Gastroesophageal sphincter (tissue), 4 donors: ENCODE measurements around the gene ZNF223. TPM values are rescaled to one million over a fixed set of nuclear protein-coding genes. Genes with fewer than 3 reads are reported as not detected.

Experiments
- ATAC-seq: fragments of 150-250 bp; one replicate; pipeline ENCODE4 v1.9.1; 2016; ENCODE audit warnings: mild to moderate bottlenecking, moderate library complexity
- H3K27ac ChIP-seq, 4 donors: fragments of 200-600 bp; sonication (generic) in 3 of 4; 1 replicate in 3 of 4; 2 replicates in 1 of 4; pipeline ENCODE4 v1.5.1; 2016 to 2019
- H3K27me3 ChIP-seq: fragments of 200-600 bp; sonication (generic); one replicate; pipeline ENCODE4 v1.5.1; 2019
- H3K36me3 ChIP-seq, 2 donors: fragments of 200-600 bp; sonication (generic); one replicate each; pipeline ENCODE4 v1.5.1; 2019; ENCODE audit warnings: control low read depth in 1 of 2
- H3K4me1 ChIP-seq, 3 donors: fragments of 200-600 bp; sonication (generic); 1 replicate in 2 of 3; 2 replicates in 1 of 3; pipeline ENCODE4 v1.5.1; 2016 to 2019; ENCODE audit warnings: control low read depth in 2 of 3
- H3K4me3 ChIP-seq, 2 donors: fragments of 200-600 bp; sonication (generic); one replicate each; pipeline ENCODE4 v1.5.1; 2019; ENCODE audit warnings: mild to moderate bottlenecking in 1 of 2, moderate library complexity in 1 of 2
- H3K9me3 ChIP-seq, 3 donors: fragments of 200-600 bp; sonication (generic); one replicate each; pipeline ENCODE4 v1.5.1; 2017 to 2019; ENCODE audit warnings: control low read depth in 2 of 3
- CTCF ChIP-seq, 4 experiments: fragments of 200-600 bp in 2 of 4; fragments of 450-650 bp in 2 of 4; sonication (generic) in 1 of 4; IDR thresholded peaks; one replicate each; pipeline ENCODE4 v1.5.1; 2017 to 2019; ENCODE audit warnings: antibody characterized with exemption in 4 of 4, mild to moderate bottlenecking in 2 of 4, moderate library complexity in 2 of 4
- EP300 ChIP-seq: sonication (generic); formaldehyde crosslinking; IDR thresholded peaks from one replicate; pipeline ENCODE4 v1.6.1; 2017; ENCODE audit warnings: antibody characterized with exemption, mild to moderate bottlenecking
- POLR2A ChIP-seq, 2 donors: fragments of 450-650 bp; IDR thresholded peaks; one replicate each; pipeline ENCODE4 v1.6.1; 2017; ENCODE audit warnings: antibody characterized with exemption in 2 of 2, mild to moderate bottlenecking in 2 of 2, moderate library complexity in 1 of 2
- POLR2AphosphoS5 ChIP-seq: sonication (generic); formaldehyde crosslinking; IDR thresholded peaks from one replicate; pipeline ENCODE4 v1.6.1; 2017; ENCODE audit warnings: antibody characterized with exemption
- WGBS, 2 donors: methylation state at CpG; one replicate each; pipeline ENCODE4 v1.1.5; 2018; ENCODE audit warnings: low coverage in 1 of 2; 5-methylcytosine and 5-hydroxymethylcytosine counted together
- total RNA-seq, 4 donors: library from RNA; depleted of rRNA; stranded (reverse); fragments of >200 nt; gene quantifications; one replicate each; pipeline ENCODE4 v1.1.0, GENCODE V29; 2016

The ZNF223 gene
- total RNA-seq, 4 donors from 2014 or later: 2.3 to 5.5 (median 4.4) TPM

GRCh38 chr19:44055870-44056269 lies 4.0 kb downstream of the ZNF223 start:
- H3K4me3 ChIP-seq: no peak overlapping the region
- peaks cover 0 to 65% of the 10 kb centered on the region in 2 donors for H3K36me3 ChIP-seq
- peaks cover 0 to 18% (median 6%) of the 10 kb centered on the region in 3 donors for H3K4me1 ChIP-seq
- WGBS, 2 donors: 77 to 79% methylated on average over 2 to 5 of the region's 5 CpGs
- no peak for ATAC-seq
- H3K27ac ChIP-seq: no peak overlapping the region
- no peaks in the 10 kb centered on the region for H3K27me3 ChIP-seq
- H3K9me3 ChIP-seq: peaks cover 0 to 6% (median 0%) of the 10 kb centered on the region in 3 donors
- TF ChIP-seq EP300: no peak
- TF ChIP-seq POLR2AphosphoS5: no peak
- no peak for TF ChIP-seq POLR2A (IDR thresholded peaks at IDR 0.05)
- TF ChIP-seq CTCF (IDR thresholded peaks at IDR 0.05): no peak

GRCh38 chr19:44059229-44059628 lies 7.4 kb downstream of the ZNF223 start:
- Histone ChIP-seq H3K36me3 (peaks cover 3 to 95% of the 10 kb centered on the region in 2 donors), H3K4me1 (no peaks in the 10 kb centered on the region), H3K4me3 (no peak overlapping the region), H3K27ac (no peak overlapping the region), H3K9me3 (peaks cover 0 to 36% (median 0%) of the 10 kb centered on the region in 3 donors), H3K27me3 (no peaks in the 10 kb centered on the region)
- TF ChIP-seq POLR2AphosphoS5 (no peak), EP300 (no peak), POLR2A (IDR thresholded peaks at IDR 0.05) (no peak), CTCF (IDR thresholded peaks at IDR 0.05) (no peak)
- 90% methylated on average over 2 of the region's 2 CpGs; no CpG with 5 or more reads in 1 of the 2 donors for WGBS, 2 donors
- ATAC-seq: no peak

- no peak for ATAC-seq
- H3K27me3 ChIP-seq: no peaks in the 10 kb centered on the region
- TF ChIP-seq POLR2AphosphoS5 (no peak), CTCF (IDR thresholded peaks at IDR 0.05) (no peak), EP300 (no peak), POLR2A (IDR thresholded peaks at IDR 0.05) (no peak)
- H3K36me3 ChIP-seq: peaks cover 6 to 95% of the 10 kb centered on the region in 2 donors
- no peaks in the 10 kb centered on the region for H3K4me1 ChIP-seq
- no peak overlapping the region for H3K4me3 ChIP-seq
- 100% methylated on average over 1 of the region's 1 CpG for WGBS, 2 donors
- peaks cover 0 to 54% (median 0%) of the 10 kb centered on the region in 3 donors for H3K9me3 ChIP-seq
- H3K27ac ChIP-seq: no peak overlapping the region
Observed at GRCh38 chr19:44061038-44061437, 9.2 kb downstream of the ZNF223 start.

GRCh38 chr19:44066305-44066704 lies 14.5 kb downstream of the ZNF223 start:
- peaks cover 0 to 93% (median 3%) of the 10 kb centered on the region in 3 donors for H3K9me3 ChIP-seq
- H3K27me3 ChIP-seq: no peaks in the 10 kb centered on the region
- no peak for ATAC-seq
- no peak overlapping the region for H3K4me3 ChIP-seq
- peaks cover 16 to 70% of the 10 kb centered on the region in 2 donors for H3K36me3 ChIP-seq
- TF ChIP-seq POLR2A (IDR thresholded peaks at IDR 0.05) (no peak), CTCF (IDR thresholded peaks at IDR 0.05) (no peak), EP300 (no peak), POLR2AphosphoS5 (no peak)
- WGBS, 2 donors: 0% methylated on average over 1 of the region's 3 CpGs; no CpG with 5 or more reads in 1 of the 2 donors
- peaks cover 0 to under 1% (median 0%) of the 10 kb centered on the region in 3 donors for H3K4me1 ChIP-seq
- no peak overlapping the region for H3K27ac ChIP-seq

GRCh38 chr19:44069415-44069814 lies 17.6 kb downstream of the ZNF223 start:
- Histone ChIP-seq H3K4me1 (peaks cover 4 to 15% (median 5%) of the 10 kb centered on the region in 3 donors), H3K9me3 (peaks cover 0 to 63% (median 3%) of the 10 kb centered on the region in 3 donors), H3K27me3 (no peaks in the 10 kb centered on the region), H3K36me3 (peaks cover 13 to 38% of the 10 kb centered on the region in 2 donors), H3K27ac (no peak overlapping the region), H3K4me3 (no peak overlapping the region)
- TF ChIP-seq CTCF (IDR thresholded peaks at IDR 0.05) (no peak), POLR2A (IDR thresholded peaks at IDR 0.05) (no peak), EP300 (no peak), POLR2AphosphoS5 (no peak)
- 100% methylated on average over 1 of the region's 1 CpG for WGBS, 2 donors
- ATAC-seq: no peak
